Body of pancreas (tissue), 4 donors: ENCODE data around the gene CPEB2.

Experiments
- CTCF ChIP-seq, 7 experiments: fragments of 450-650 bp in 4 of 7; fragments of 200-600 bp in 3 of 7; sonication (generic) in 3 of 7; IDR thresholded peaks; one replicate each; pipeline ENCODE4 v1.5.1; 2016 to 2019; ENCODE audit warnings: antibody characterized with exemption in 7 of 7
- POLR2A ChIP-seq, 3 donors: fragments of 450-650 bp; IDR thresholded peaks; one replicate each; pipeline ENCODE4 v1.6.1; 2016; ENCODE audit warnings: antibody characterized with exemption in 3 of 3, mild to moderate bottlenecking in 2 of 3

- no peak for TF ChIP-seq POLR2A (IDR thresholded peaks at IDR 0.05)
- no peak for TF ChIP-seq CTCF (IDR thresholded peaks at IDR 0.05)
These were observed 12.9 kb downstream of the CPEB2 start for GRCh38 chr4:15015170-15015569.
